Right lobe of liver (tissue), 6 donors: ENCODE measurements around the gene CHD2. TPM values are rescaled to one million over a fixed set of nuclear protein-coding genes. Genes with fewer than 3 reads are reported as not detected.
"Not testable (repeated sequence)": the region's sequence is repeated elsewhere in the genome, so short reads cannot be mapped to it uniquely, and the experiment has no call there.

Source experiments
- ATAC-seq, 4 donors: fragments of 200-7000 bp; cut with Tn5 transposase; one replicate each; pipeline ENCODE4 v1.9.1; 2020; ENCODE audit warnings: mild to moderate bottlenecking in 4 of 4, moderate library complexity in 4 of 4
- DNase-seq, 3 donors: peaks; one replicate each; pipeline ENCODE4 v3.0.0-alpha.2; 2020
- H3K27ac ChIP-seq, 3 donors: fragments of 200-600 bp; one replicate each; pipeline ENCODE4 v1.8.0; 2022
- H3K27me3 ChIP-seq, 2 donors: fragments of 200-600 bp; one replicate each; pipeline ENCODE4 v1.8.0; 2022
- H3K36me3 ChIP-seq, 4 donors: fragments of 200-600 bp; sonication (generic) in 1 of 4; one replicate each; pipeline versions ENCODE4 v1.5.1 to v1.8.0; 2017 to 2022; ENCODE audit warnings: control low read depth in 1 of 4
- H3K4me1 ChIP-seq, 4 donors: fragments of 200-600 bp; sonication (generic) in 1 of 4; one replicate each; pipeline versions ENCODE4 v1.5.1 to v1.8.0; 2017 to 2022; ENCODE audit warnings: control low read depth in 1 of 4
- H3K4me3 ChIP-seq, 3 donors: fragments of 200-600 bp; one replicate each; pipeline ENCODE4 v1.8.0; 2022
- H3K9me3 ChIP-seq, 4 donors: fragments of 200-600 bp; sonication (generic) in 1 of 4; one replicate each; pipeline versions ENCODE4 v1.5.1 to v1.8.0; 2017 to 2022; ENCODE audit warnings: control low read depth in 1 of 4
- CTCF ChIP-seq, 4 donors: fragments of 200-600 bp in 3 of 4; fragments of 450-650 bp in 1 of 4; IDR thresholded peaks; one replicate each; pipeline versions ENCODE4 v1.5.1 to v1.8.0; 2016 to 2022; ENCODE audit warnings: antibody characterized with exemption in 4 of 4, mild to moderate bottlenecking in 2 of 4
- POLR2A ChIP-seq: fragments of 450-650 bp; IDR thresholded peaks from one replicate; pipeline ENCODE4 v1.6.1; 2017; ENCODE audit warnings: antibody characterized with exemption, mild to moderate bottlenecking
- WGBS: methylation state at CpG from one replicate; pipeline ENCODE4 v1.1.6; 2018; ENCODE audit warnings: low coverage, low lambda C conversion rate; ENCODE audit not compliant: insufficient coverage; ENCODE audit errors: missing lambda C conversion rate; 5-methylcytosine and 5-hydroxymethylcytosine counted together
- intact Hi-C, 2 donors: fragments of 100-400 bp; cut with DNase I; formaldehyde crosslinking; loops; one replicate each; pipeline versions ENCODE4 v1.11.2 to v1.14.1; 2022
- total RNA-seq, 6 experiments: library from RNA; depleted of rRNA in 2 of 6; stranded (reverse); fragments of >200 nt in 2 of 6; fragmentation: NEBNext Ultra II Directional in 3 of 6; extraction: Animal tissue kit (Norgen Biotek cat#: 25700) in 3 of 6; gene quantifications; one replicate each; pipeline versions ENCODE4 v1.1.0 to v1.2.4, GENCODE V29; 2016 to 2023
- donor health status: DM: no; HTN: yes; CAD: no.
- donor health status: DM: no; HTN: no; CAD: no.
- donor health status: DM: no; HTN: no; CAD: no.
- donor health status: DM: no; HTN: yes; CAD: no.
- donor health status: DM: no; HTN: yes; CAD: no.

CHD2 gene
- total RNA-seq, 6 experiments from 2014 or later: 41.4 to 65.0 (median 56.6) TPM

GRCh38 chr15:93037820-93038705, 137.9 kb downstream of the CHD2 start:
- intact Hi-C loops: loop anchor here (5.0 to 10.0 kb wide), 2 partner anchors 1084 to 1087 kb away; no protein-coding TSS in a partner anchor
- WGBS: 76% methylated on average over 8 of the region's 20 CpGs
- ATAC-seq: no peak
- Histone ChIP-seq H3K36me3 (no peaks in the 10 kb centered on the region), H3K4me3 (no peak overlapping the region), H3K4me1 (no peaks in the 10 kb centered on the region), H3K9me3 (no peaks in the 10 kb centered on the region), H3K27me3 (no peaks in the 10 kb centered on the region), H3K27ac (no peak overlapping the region)
- TF ChIP-seq POLR2A: no peak
- no peak for TF ChIP-seq CTCF (IDR thresholded peaks at IDR 0.05)
- peak in 1 of 3 donors; percentile 7 for DNase-seq

- not testable (repeated sequence) for H3K9me3 ChIP-seq, H3K36me3 ChIP-seq, H3K4me1 ChIP-seq, ATAC-seq, H3K4me3 ChIP-seq, H3K27ac ChIP-seq, H3K27me3 ChIP-seq
- intact Hi-C loops: loop anchor here (5.0 to 10.0 kb wide), 2 partner anchors 1083 to 1085 kb away; no protein-coding TSS in a partner anchor
- 72% methylated on average over 10 of the region's 13 CpGs for WGBS
- DNase-seq: peak in 1 of 3 donors; percentile 9
These were observed 139.6 kb downstream of the CHD2 start for GRCh38 chr15:93039562-93040287.

GRCh38 chr15:93040288-93041158, 140.4 kb downstream of the CHD2 start:
- Histone ChIP-seq H3K27me3 (no peaks in the 10 kb centered on the region), H3K36me3 (no peaks in the 10 kb centered on the region), H3K9me3 (no peaks in the 10 kb centered on the region), H3K4me3 (no peak overlapping the region), H3K27ac (no peak overlapping the region), H3K4me1 (no peaks in the 10 kb centered on the region)
- no peak for TF ChIP-seq POLR2A
- TF ChIP-seq CTCF (IDR thresholded peaks at IDR 0.05): no peak
- ATAC-seq (no peak), DNase-seq (peak in 1 of 3 donors; percentile 5)
- 72% methylated on average over 13 of the region's 20 CpGs for WGBS
- intact Hi-C loops: no loop called here

GRCh38 chr15:93041159-93041547, 141.0 kb downstream of the CHD2 start:
- no peak for TF ChIP-seq CTCF (IDR thresholded peaks at IDR 0.05)
- Histone ChIP-seq H3K9me3 (no peaks in the 10 kb centered on the region), H3K4me1 (no peaks in the 10 kb centered on the region), H3K36me3 (no peaks in the 10 kb centered on the region), H3K27me3 (no peaks in the 10 kb centered on the region), H3K27ac (no peak overlapping the region), H3K4me3 (no peak overlapping the region)
- intact Hi-C loops: no loop called here
- ATAC-seq (no peak), DNase-seq (peak in 1 of 3 donors; percentile 5)
- 67% methylated on average over 13 of the region's 13 CpGs for WGBS
